Measurements from ENCODE around the gene WDR54.

WDR54 gene

DNA sequence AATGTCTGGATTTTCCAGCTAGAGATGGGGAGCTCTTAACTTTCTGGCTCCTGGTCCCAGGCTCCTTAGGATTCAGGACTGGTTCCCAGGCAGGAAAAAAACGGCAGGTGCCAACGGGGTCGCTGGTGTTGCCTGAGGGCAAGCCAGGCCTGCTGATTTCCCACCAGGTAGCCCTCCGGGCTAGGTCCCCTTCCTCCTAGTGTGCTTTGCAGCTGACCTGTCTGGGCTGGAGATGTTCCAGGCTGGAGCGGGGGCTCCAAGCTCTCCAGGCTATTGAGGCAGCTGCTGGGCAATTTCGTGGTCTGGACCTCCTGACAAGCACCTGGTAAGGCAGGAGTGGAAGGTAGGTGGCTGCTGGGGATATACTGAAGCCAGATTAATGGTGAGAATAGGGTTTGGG, 53.0 kb downstream of the WDR54 start:
- H3K27ac ChIP-seq (ENCODE audit: low read depth, low read length) = no peak overlapping the region
- H3K27me3 ChIP-seq (ENCODE audit: insufficient read depth, low read length) = no peaks in the 10 kb centered on the region
- peaks cover 5% of the 10 kb centered on the region; the same call in 1 of the 2 replicates for H3K4me1 ChIP-seq (ENCODE audit: insufficient read depth, low read length)
- H3K36me3 ChIP-seq (ENCODE audit: insufficient read depth, low read length) = peaks cover 27% of the 10 kb centered on the region
- H3K9ac ChIP-seq (ENCODE audit: low read depth, low read length) = no peak overlapping the region
- no peaks in the 10 kb centered on the region for H3K9me3 ChIP-seq (ENCODE audit: insufficient read depth, low read depth, low read length)
- 92% methylated on average over 6 of the region's 6 CpGs for WGBS
- no peak overlapping the region for H3K4me3 ChIP-seq (ENCODE audit: low read length)

GRCh38 chr2:74474899-74475298, 53.4 kb downstream of the WDR54 start:
- peaks cover 31% of the 10 kb centered on the region for H3K36me3 ChIP-seq (ENCODE audit: insufficient read depth, low read length)
- WGBS = 84% methylated on average over 5 of the region's 5 CpGs
- H3K9ac ChIP-seq (ENCODE audit: low read depth, low read length) = no peak overlapping the region
- H3K4me3 ChIP-seq (ENCODE audit: low read length) = no peak overlapping the region
- peaks cover 5% of the 10 kb centered on the region; the same call in 1 of the 2 replicates for H3K4me1 ChIP-seq (ENCODE audit: insufficient read depth, low read length)
- H3K9me3 ChIP-seq (ENCODE audit: insufficient read depth, low read depth, low read length) = no peaks in the 10 kb centered on the region
- H3K27ac ChIP-seq (ENCODE audit: low read depth, low read length) = no peak overlapping the region
- no peaks in the 10 kb centered on the region for H3K27me3 ChIP-seq (ENCODE audit: insufficient read depth, low read length)
